Mesothelial cell of epicardium (in vitro differentiated cells): ENCODE measurements around the gene OTOG. TPM values are rescaled to one million over a fixed set of nuclear protein-coding genes. Genes with fewer than 3 reads are reported as not detected.

Source experiments
- DNase-seq, 2 experiments: peaks; one replicate each; pipeline ENCODE4 v3.0.0; 2021; ENCODE audit warnings: low spot score in 2 of 2; ENCODE audit not compliant: unreplicated experiment in 2 of 2
- H3K27ac Mint-ChIP-seq: 2 replicates; pipeline ENCODE4 v1.8.0; 2021; ENCODE audit warnings: mixed read lengths
- H3K27me3 Mint-ChIP-seq: 2 replicates; pipeline ENCODE4 v1.8.0; 2021; ENCODE audit warnings: low read depth, mixed read lengths
- H3K36me3 Mint-ChIP-seq: 2 replicates; pipeline ENCODE4 v1.8.0; 2021; ENCODE audit warnings: mixed read lengths
- H3K4me1 Mint-ChIP-seq: 2 replicates; pipeline ENCODE4 v1.8.0; 2021; ENCODE audit warnings: mixed read lengths
- H3K4me3 Mint-ChIP-seq: 2 replicates; pipeline ENCODE4 v1.8.0; 2021; ENCODE audit warnings: mild to moderate bottlenecking, moderate library complexity, mixed read lengths
- H3K9me3 Mint-ChIP-seq: 2 replicates; pipeline ENCODE4 v1.8.0; 2021; ENCODE audit warnings: mixed read lengths
- CTCF ChIP-seq: fragments of 200-600 bp; sonication (generic); IDR thresholded peaks from one replicate; pipeline ENCODE4 v1.5.0; 2021; ENCODE audit warnings: antibody characterized with exemption; ENCODE audit not compliant: unreplicated experiment
- total RNA-seq: library from RNA; stranded (reverse); gene quantifications from 3 replicates; pipeline ENCODE4 v1.2.1, GENCODE V29; 2021

The OTOG gene
- total RNA-seq, 1 donor from 2014 or later: 1.8 TPM

GRCh38 chr11:17639091-17639490 is 92.0 kb downstream of the OTOG start:
- H3K9me3 Mint-ChIP-seq: no peaks in the 10 kb centered on the region
- no peaks in the 10 kb centered on the region for H3K4me1 Mint-ChIP-seq
- TF ChIP-seq CTCF: no peak
- no peak overlapping the region for H3K4me3 Mint-ChIP-seq
- H3K27me3 Mint-ChIP-seq: peaks cover 24% of the 10 kb centered on the region
- DNase-seq: no peak
- no peaks in the 10 kb centered on the region for H3K36me3 Mint-ChIP-seq
- no peak overlapping the region for H3K27ac Mint-ChIP-seq

- no peaks in the 10 kb centered on the region for H3K9me3 Mint-ChIP-seq
- H3K4me1 Mint-ChIP-seq: no peaks in the 10 kb centered on the region
- TF ChIP-seq CTCF: no peak
- no peak for DNase-seq
- H3K4me3 Mint-ChIP-seq: no peak overlapping the region
- peaks cover 26% of the 10 kb centered on the region for H3K27me3 Mint-ChIP-seq
- no peaks in the 10 kb centered on the region for H3K36me3 Mint-ChIP-seq
- no peak overlapping the region for H3K27ac Mint-ChIP-seq
Observed at GRCh38 chr11:17639781-17640180, 92.7 kb downstream of the OTOG start.

GRCh38 chr11:17640493-17641164 is 93.6 kb downstream of the OTOG start:
- Mint-ChIP-seq H3K27ac (no peak overlapping the region), H3K4me1 (no peaks in the 10 kb centered on the region), H3K9me3 (no peaks in the 10 kb centered on the region), H3K27me3 (peaks cover 26% of the 10 kb centered on the region), H3K36me3 (no peaks in the 10 kb centered on the region), H3K4me3 (no peak overlapping the region)
- DNase-seq: no peak
- no peak for TF ChIP-seq CTCF

GRCh38 chr11:17641792-17642350 is 94.8 kb downstream of the OTOG start:
- peaks cover 23% of the 10 kb centered on the region for H3K27me3 Mint-ChIP-seq
- no peaks in the 10 kb centered on the region for H3K4me1 Mint-ChIP-seq
- TF ChIP-seq CTCF: no peak
- H3K27ac Mint-ChIP-seq: no peak overlapping the region
- no peak overlapping the region for H3K4me3 Mint-ChIP-seq
- no peaks in the 10 kb centered on the region for H3K9me3 Mint-ChIP-seq
- DNase-seq: no peak
- H3K36me3 Mint-ChIP-seq: no peaks in the 10 kb centered on the region

- H3K4me1 Mint-ChIP-seq: no peaks in the 10 kb centered on the region
- H3K27ac Mint-ChIP-seq: no peak overlapping the region
- no peaks in the 10 kb centered on the region for H3K36me3 Mint-ChIP-seq
- DNase-seq: no peak
- TF ChIP-seq CTCF: no peak
- H3K27me3 Mint-ChIP-seq: peaks cover 19% of the 10 kb centered on the region
- no peaks in the 10 kb centered on the region for H3K9me3 Mint-ChIP-seq
- no peak overlapping the region for H3K4me3 Mint-ChIP-seq
Observed at GRCh38 chr11:17642370-17642769, 95.3 kb downstream of the OTOG start.
